Effector CD8-positive, alpha-beta T cell (primary cell): ENCODE results near the gene ABTB1.

Experiments
- DNase-seq: peaks from one replicate; lab custom pipeline; 2025; lab: John Stamatoyannopoulos, UW
- total RNA-seq, 4 experiments: gene quantifications; one replicate each; lab custom pipeline; 2026; lab: John Stamatoyannopoulos, UW

Gene ABTB1
- total RNA-seq = 53.1 to 106 (median 88.3) reads per million in 4 experiments

- DNase-seq = peak; percentile 77
Measured at GRCh38 chr3:127672429-127673190, at the start of gene ABTB1. Gene ABTB1, plus strand, starts transcription at chr3:127672952. Its CDS starts 74 bp downstream, at chr3:127673026.

- DNase-seq = no peak
Measured at GRCh38 chr3:127624063-127624462, 48.7 kb upstream of the ABTB1 start.

- DNase-seq = no peak
Measured at GRCh38 chr3:127625821-127626220, 46.9 kb upstream of the ABTB1 start.

- DNase-seq = no peak
Measured at GRCh38 chr3:127628426-127628787, 44.3 kb upstream of the ABTB1 start.

- no peak for DNase-seq
Measured at GRCh38 chr3:127628788-127629466, 43.8 kb upstream of the ABTB1 start, which contains the start of gene PODXL2. Gene PODXL2, plus strand, starts transcription at chr3:127629185. Its CDS starts 35 bp downstream, at chr3:127629220.

- DNase-seq = no peak
Measured at GRCh38 chr3:127629467-127630403, 43.0 kb upstream of the ABTB1 start.

GRCh38 chr3:127630811-127631714 lies 41.7 kb upstream of the ABTB1 start:
- DNase-seq = no peak

GRCh38 chr3:127632035-127632820 lies 40.5 kb upstream of the ABTB1 start:
- DNase-seq = no peak

- no peak for DNase-seq
Measured at GRCh38 chr3:127634653-127635052, 38.1 kb upstream of the ABTB1 start.

GRCh38 chr3:127637546-127637945 lies 35.2 kb upstream of the ABTB1 start:
- no peak for DNase-seq

GRCh38 chr3:127637971-127638370 lies 34.8 kb upstream of the ABTB1 start:
- no peak for DNase-seq

- no peak for DNase-seq
Measured at GRCh38 chr3:127639173-127640041, 33.3 kb upstream of the ABTB1 start.

GRCh38 chr3:127640042-127640355 lies 32.8 kb upstream of the ABTB1 start:
- no peak for DNase-seq

GRCh38 chr3:127644641-127645370 lies 27.9 kb upstream of the ABTB1 start:
- no peak for DNase-seq

- no peak for DNase-seq
Measured at GRCh38 chr3:127645371-127646015, 27.3 kb upstream of the ABTB1 start.

GRCh38 chr3:127646501-127647046 lies 26.2 kb upstream of the ABTB1 start:
- no peak for DNase-seq

GRCh38 chr3:127647166-127647844 lies 25.4 kb upstream of the ABTB1 start:
- DNase-seq = no peak
